PFSK-1 (cell line): ENCODE results near the gene GOLGA5.

Source experiments
- POLR2AphosphoS5 ChIP-seq: IDR thresholded peaks from 2 replicates; pipeline ENCODE4 v1.6.1; 2012; ENCODE audit warnings: low read depth, mild to moderate bottlenecking, control low read depth, low read length, moderate library complexity
- TAF1 ChIP-seq: IDR thresholded peaks from 2 replicates; pipeline ENCODE4 v1.6.1; 2012; ENCODE audit warnings: low read length, control low read depth, borderline replicate concordance; ENCODE audit not compliant: insufficient read depth

- TF ChIP-seq TAF1 = no peak
- TF ChIP-seq POLR2AphosphoS5 = no peak
Measured at GRCh38 chr14:92880351-92880750, 86.2 kb downstream of the GOLGA5 start.
